Large intestine (tissue), 3 donors: ENCODE measurements around the gene GNAO1. TPM values are rescaled to one million over a fixed set of nuclear protein-coding genes. Genes with fewer than 3 reads are reported as not detected.
A peak's percentile ranks its signal among the peaks of the same experiment; 100 is the strongest.

Experiments used
- DNase-seq, 2 donors: peaks; one replicate each; pipeline versions ENCODE4 v3.0.0 to v3.0.0-alpha.2; 2013
- H3K27ac ChIP-seq: one replicate; pipeline ENCODE4 v1.5.1; 2013; ENCODE audit warnings: low read length
- H3K27me3 ChIP-seq: 2 replicates; pipeline ENCODE4 v1.6.1; 2013; ENCODE audit warnings: low read length; ENCODE audit not compliant: control insufficient read depth, insufficient read depth
- H3K36me3 ChIP-seq: 2 replicates; pipeline ENCODE4 v1.6.1; 2013; ENCODE audit warnings: low read length; ENCODE audit not compliant: control insufficient read depth, insufficient read depth
- H3K4me1 ChIP-seq: one replicate; pipeline ENCODE4 v1.6.1; 2013; ENCODE audit warnings: low read length; ENCODE audit not compliant: control insufficient read depth, insufficient read depth
- H3K4me3 ChIP-seq: one replicate; pipeline ENCODE4 v1.5.1; 2013; ENCODE audit warnings: low read length
- H3K9me3 ChIP-seq: one replicate; pipeline ENCODE4 v1.6.1; 2013; ENCODE audit warnings: mild to moderate bottlenecking, low read depth, low read length, moderate library complexity; ENCODE audit not compliant: control insufficient read depth
- WGBS: methylation state at CpG from one replicate; pipeline ENCODE4 v1.1.5; 2013; ENCODE audit warnings: low lambda C conversion rate; ENCODE audit not compliant: insufficient coverage; 5-methylcytosine and 5-hydroxymethylcytosine counted together
- polyA plus RNA-seq: library from polyadenylated mRNA; unstranded; fragments of 120-200 nt; gene quantifications from one replicate; pipeline ENCODE4 v1.2.1, GENCODE V29; 2013

GNAO1 gene
- polyA plus RNA-seq, 1 donor: 15.9 TPM

DNA sequence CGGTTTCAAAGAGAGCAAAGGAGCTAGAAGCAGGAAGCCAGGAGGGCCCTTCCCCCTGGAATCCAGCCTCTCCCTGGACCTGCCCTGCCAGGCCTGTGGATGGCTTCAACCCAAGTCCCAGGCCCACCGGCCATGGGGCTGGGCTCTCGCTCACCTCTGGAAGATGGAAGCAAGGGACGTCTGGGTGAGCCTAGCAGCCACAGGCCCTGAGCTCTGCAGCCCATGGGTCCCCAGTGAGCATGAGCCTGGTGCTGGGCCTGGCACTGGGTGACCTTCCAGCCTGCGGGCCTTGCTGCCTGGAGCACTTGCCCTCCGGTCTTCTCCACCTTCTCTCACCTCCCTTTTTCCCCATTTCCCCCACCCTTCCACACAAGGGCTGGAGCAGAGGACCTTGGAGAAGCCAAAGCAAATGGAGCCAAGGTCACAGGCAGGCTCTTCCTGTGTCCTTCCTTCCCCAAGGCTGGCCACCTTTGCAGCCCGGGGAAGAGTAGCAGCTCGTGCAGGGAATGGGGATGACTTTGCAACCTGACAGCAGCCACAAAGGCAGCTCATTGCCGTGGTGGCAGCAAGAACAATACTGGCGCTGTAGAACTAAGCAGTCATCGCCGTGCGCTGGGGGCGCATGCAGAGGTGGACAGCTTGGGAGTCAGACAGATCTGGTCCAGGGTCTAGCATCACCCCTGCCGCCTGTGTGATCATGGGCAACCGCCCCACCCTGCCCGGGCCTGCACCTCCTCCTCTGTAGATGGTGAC, 147.5 kb downstream of the GNAO1 start:
- no CpG with 5 or more reads among the region's 17 CpGs for WGBS
- DNase-seq: no peak
- Histone ChIP-seq H3K4me3 (no peak overlapping the region), H3K27me3 (no peaks in the 10 kb centered on the region), H3K27ac (no peak overlapping the region), H3K9me3 (no peaks in the 10 kb centered on the region), H3K36me3 (no peaks in the 10 kb centered on the region), H3K4me1 (no peaks in the 10 kb centered on the region)

DNA sequence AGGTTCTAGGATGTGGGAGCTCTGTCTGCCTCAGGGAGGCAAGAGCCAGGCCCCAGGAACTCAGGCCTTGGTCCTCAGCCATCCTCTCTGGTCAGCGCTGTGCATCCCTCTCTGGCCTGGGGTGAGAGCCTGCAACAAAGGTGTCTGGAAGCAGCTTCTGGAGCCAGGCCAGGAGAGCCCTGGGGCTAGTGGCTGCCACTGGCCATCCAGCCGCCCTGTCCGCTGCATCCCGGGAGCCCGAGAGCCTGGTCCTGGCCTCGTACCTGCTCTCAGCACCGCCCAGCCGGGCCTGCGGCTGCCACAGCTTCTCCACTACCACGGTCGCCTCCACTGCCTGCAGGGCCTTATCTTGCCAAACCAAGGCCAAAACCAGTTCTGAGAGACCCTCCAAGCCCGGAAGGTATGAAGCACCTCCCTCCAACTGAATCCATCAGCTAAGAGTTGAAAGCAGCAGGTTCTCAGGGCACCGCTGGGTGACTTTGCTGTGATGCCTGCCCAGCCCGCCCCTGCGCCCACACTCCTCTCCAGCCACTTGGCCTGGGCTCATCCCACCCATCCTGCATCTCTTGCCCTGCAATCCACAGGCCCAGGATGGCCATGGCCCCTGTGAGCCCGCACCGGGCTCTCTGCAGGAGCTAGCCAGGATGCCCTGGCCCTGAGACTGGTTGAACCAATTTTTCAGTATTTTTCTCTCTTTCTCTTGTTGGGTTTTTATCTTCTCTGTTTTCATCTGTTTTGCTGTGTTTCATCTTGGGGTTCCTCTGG, 148.3 kb downstream of the GNAO1 start:
- no peak for DNase-seq
- no peaks in the 10 kb centered on the region for H3K4me1 ChIP-seq
- no peaks in the 10 kb centered on the region for H3K36me3 ChIP-seq
- no peak overlapping the region for H3K27ac ChIP-seq
- H3K27me3 ChIP-seq: no peaks in the 10 kb centered on the region
- WGBS: no CpG with 5 or more reads among the region's 17 CpGs
- no peak overlapping the region for H3K4me3 ChIP-seq
- no peaks in the 10 kb centered on the region for H3K9me3 ChIP-seq

DNA sequence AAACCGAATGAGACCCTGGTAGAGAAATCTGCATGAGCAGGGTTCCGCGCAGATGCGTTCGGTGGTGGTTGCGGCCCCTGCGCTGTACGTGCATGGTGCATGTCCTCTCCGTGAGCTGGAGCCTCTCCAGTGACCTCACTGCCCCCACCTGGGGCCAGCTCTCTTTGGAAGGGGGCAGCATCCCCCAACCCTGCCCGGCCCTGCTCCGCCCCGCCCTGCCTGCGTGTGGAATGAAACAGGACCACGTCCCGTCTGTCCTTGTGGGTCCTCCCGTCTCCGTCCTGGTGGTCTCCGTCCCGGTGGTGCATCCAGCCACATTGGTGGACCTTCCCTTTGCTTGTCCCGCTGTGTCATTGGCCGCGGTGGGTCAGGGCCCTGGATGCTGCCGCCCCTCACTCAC, 149.1 kb downstream of the GNAO1 start:
- H3K27ac ChIP-seq: no peak overlapping the region
- no peaks in the 10 kb centered on the region for H3K27me3 ChIP-seq
- no peaks in the 10 kb centered on the region for H3K4me1 ChIP-seq
- DNase-seq: no peak
- no CpG with 5 or more reads among the region's 23 CpGs for WGBS
- H3K4me3 ChIP-seq: no peak overlapping the region
- H3K9me3 ChIP-seq: no peaks in the 10 kb centered on the region
- no peaks in the 10 kb centered on the region for H3K36me3 ChIP-seq

DNA sequence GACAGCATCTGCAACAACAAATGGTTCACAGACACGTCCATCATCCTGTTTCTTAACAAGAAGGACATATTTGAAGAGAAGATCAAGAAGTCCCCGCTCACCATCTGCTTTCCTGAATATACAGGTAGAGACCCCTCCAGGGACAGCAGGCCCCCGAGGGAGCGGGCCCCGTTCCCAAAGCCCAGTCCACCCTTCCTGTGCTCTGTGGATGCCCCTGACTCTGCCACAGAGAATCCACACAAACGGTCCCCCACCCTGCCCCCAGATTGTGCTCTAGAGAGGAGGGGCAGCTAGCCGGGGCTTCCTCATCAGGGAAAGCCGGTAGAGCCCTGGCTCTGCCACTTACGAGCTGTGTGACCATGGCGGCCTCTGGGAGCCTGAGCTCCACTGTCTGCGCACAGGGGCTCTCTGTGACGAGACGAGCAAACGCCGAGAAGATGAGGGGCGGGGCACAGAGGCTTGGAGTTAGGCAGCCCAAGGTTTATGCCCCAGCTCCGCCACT, 149.6 kb downstream of the GNAO1 start:
- WGBS: no CpG with 5 or more reads among the region's 17 CpGs
- H3K36me3 ChIP-seq: no peaks in the 10 kb centered on the region
- H3K4me1 ChIP-seq: no peaks in the 10 kb centered on the region
- H3K9me3 ChIP-seq: no peaks in the 10 kb centered on the region
- H3K27ac ChIP-seq: no peak overlapping the region
- H3K27me3 ChIP-seq: no peaks in the 10 kb centered on the region
- DNase-seq: no peak
- no peak overlapping the region for H3K4me3 ChIP-seq

DNA sequence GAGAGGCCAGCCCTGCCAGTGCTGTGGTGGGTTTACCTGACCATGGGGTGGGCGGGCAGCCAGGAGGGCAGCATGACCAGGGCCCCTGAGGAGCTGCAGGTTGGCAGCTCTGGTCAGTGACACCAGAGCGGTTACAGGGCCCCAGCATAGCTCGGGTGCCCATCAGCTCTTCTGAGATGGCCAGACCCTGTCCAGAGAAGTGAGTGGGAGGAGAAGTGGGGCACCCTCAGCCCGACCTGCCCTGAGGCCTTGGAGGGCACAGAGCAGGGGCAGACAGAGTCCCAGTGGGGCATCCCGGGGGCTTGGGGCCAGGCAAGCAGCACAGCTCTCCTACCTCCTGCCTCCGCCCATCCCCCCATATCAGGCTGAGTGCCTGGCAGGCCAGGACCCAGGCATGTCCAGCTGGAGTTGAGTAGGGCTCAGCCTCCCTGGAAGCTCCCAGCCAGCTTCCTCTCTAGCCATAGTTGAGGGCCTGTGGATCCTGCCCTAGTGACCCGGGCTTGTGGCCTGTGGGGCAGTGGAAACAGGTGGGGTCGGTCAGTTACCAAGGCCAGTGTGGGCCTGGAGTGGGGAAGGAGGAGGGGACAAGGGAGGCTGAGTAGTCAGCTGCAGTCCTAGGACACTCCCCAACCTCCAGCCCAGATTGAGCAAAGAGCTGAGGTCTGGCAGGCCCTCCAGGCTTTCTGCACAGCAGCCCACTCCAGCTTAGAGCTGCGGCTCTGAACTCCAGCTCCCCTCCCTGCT, 150.5 kb downstream of the GNAO1 start:
- no CpG with 5 or more reads among the region's 9 CpGs for WGBS
- no peaks in the 10 kb centered on the region for H3K27me3 ChIP-seq

DNA sequence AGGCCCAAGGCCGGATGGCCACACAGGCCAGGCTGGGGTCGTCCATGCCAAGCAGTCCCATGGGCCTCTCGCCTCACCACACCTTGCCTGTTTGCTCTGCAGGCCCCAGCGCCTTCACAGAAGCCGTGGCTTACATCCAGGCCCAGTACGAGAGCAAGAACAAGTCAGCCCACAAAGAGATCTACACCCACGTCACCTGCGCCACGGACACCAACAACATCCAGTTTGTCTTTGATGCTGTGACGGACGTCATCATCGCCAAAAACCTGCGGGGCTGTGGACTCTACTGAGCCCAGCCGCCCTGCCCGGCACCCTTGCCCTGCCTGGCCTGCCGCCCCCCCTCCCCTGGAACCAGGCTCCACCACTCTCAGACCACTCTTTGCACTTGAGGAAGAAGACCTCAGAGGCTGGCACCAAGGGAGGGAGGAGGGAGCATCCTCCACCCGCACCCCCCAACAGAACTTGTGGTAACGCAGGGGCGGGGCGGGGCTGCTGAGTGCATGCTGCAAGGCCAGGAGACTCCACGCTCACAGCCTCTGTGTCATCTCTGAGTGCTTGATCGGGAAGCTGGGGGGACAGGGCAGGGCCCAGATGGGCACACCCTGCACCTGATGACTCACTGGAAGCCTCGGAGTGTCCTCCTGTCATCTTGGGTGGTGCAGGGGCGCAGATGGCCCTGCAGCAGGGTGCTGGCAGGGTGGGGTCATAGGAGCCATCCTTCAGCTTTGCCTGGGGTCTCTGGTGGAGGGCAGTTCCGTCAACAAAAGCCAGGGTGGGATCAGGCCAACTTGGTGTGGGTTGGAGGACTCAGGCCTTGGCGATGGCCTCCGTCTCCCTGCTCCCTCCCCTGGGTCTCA, 152.6 kb downstream of the GNAO1 start:
- Histone ChIP-seq H3K27ac (no peak overlapping the region), H3K36me3 (no peaks in the 10 kb centered on the region), H3K4me3 (no peak overlapping the region), H3K27me3 (no peaks in the 10 kb centered on the region), H3K9me3 (no peaks in the 10 kb centered on the region), H3K4me1 (no peaks in the 10 kb centered on the region)
- no CpG with 5 or more reads among the region's 27 CpGs for WGBS
- no peak for DNase-seq

More for the DNA sequence above, 150.5 kb downstream of the GNAO1 start:
- no peak overlapping the region for H3K27ac ChIP-seq
- H3K4me1 ChIP-seq: no peaks in the 10 kb centered on the region
- no peak for DNase-seq
- H3K9me3 ChIP-seq: no peaks in the 10 kb centered on the region
- no peaks in the 10 kb centered on the region for H3K36me3 ChIP-seq
- no peak overlapping the region for H3K4me3 ChIP-seq

DNA sequence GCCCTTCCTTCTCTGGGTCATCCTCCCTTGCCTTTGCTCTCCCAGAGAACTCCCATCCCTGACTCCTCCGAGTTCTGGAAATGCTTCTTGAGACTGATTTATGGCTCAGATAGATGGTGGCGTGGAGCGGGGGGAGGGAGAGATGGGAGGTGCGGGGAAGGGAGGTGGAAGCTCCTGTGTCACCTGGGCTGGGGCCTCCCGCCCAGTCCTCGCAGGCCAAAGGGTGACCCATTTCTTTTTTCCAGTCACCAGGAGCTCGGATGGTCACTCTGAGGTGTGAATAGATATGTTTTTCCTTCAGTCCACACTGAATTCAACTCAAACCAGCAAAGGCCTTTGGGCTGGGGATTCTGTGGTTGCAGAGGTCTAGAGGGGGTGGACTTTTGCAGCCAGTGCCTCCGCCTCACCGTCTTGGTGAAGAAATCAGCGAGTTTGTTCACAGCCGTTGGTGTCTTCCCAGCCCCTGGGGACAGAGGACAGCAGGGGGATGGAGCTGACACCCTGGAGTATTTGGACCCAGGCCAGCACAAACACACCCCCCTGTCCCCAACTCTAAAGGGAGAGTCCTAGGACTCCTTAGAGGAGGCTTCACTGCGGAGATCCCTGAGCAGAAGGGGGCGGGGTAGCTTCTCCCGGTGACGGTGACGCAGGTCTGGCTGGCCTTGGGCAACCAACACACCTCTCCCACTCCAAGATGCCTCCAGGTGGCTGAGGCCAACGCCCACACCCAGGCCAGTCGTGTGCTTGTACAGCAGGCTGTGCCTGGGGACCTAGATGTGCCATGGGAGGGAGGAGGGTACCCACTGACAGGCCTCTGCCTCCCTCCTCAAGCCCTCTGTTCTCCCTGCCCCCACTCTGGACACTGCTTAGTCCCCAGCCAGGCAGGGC, 153.5 kb downstream of the GNAO1 start:
- WGBS: no CpG with 5 or more reads among the region's 18 CpGs
- DNase-seq: peak in 1 of 2 donors; percentile 20
- H3K36me3 ChIP-seq: no peaks in the 10 kb centered on the region

DNA sequence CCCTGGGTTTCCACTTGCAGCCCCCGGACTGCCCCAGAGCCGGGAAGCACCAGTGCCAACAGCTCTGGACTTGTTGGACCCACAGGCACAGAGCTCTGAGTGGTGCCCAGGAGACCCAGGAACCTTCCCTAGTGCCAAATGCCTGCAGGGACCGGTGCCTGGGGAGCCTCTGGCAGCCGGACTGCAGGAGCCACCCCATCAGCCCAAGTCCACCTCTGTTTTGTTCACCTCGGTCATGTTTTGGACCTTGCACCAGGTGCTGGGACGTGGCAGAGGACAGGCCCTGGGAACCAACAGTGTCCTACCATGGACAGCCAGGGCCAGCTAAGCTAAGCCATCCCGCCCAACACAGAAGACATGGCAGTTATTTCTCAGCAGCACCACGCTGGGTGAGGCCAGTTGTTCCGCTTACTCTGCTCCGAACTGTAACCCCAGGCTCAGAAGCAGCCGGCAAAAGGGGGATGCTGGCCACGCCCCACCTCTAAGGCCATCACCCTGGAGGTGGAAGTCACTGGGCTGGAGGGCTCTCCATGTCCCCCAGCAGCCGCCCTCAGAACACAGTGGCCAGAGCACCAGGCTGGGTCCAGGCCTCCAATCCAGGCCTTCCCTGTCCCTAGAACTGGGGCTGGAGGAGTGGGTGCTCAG, 154.2 kb downstream of the GNAO1 start:
- no peak overlapping the region for H3K4me3 ChIP-seq
- DNase-seq: no peak
- WGBS: no CpG with 5 or more reads among the region's 13 CpGs
- H3K27me3 ChIP-seq: no peaks in the 10 kb centered on the region
- H3K9me3 ChIP-seq: no peaks in the 10 kb centered on the region
- no peaks in the 10 kb centered on the region for H3K4me1 ChIP-seq
- no peak overlapping the region for H3K27ac ChIP-seq
- H3K36me3 ChIP-seq: no peaks in the 10 kb centered on the region

More for the DNA sequence above, 153.5 kb downstream of the GNAO1 start:
- no peak overlapping the region for H3K27ac ChIP-seq
- no peaks in the 10 kb centered on the region for H3K4me1 ChIP-seq
- H3K4me3 ChIP-seq: no peak overlapping the region
- no peaks in the 10 kb centered on the region for H3K27me3 ChIP-seq
- no peaks in the 10 kb centered on the region for H3K9me3 ChIP-seq
